Stimulated activated CD4-positive, alpha-beta T cell treated with anti-CD3 and anti-CD28 coated beads, Interleukin-4, amount 100 ng/mL, for 1 hour (primary cell): Measurements from ENCODE around the gene KCNK15.
A peak's percentile ranks its signal among the peaks of the same experiment; 100 is the strongest.

Experiments used
- DNase-seq: peaks from one replicate; pipeline ENCODE4 v3.0.0-alpha.2; 2020

The KCNK15 gene

DNA sequence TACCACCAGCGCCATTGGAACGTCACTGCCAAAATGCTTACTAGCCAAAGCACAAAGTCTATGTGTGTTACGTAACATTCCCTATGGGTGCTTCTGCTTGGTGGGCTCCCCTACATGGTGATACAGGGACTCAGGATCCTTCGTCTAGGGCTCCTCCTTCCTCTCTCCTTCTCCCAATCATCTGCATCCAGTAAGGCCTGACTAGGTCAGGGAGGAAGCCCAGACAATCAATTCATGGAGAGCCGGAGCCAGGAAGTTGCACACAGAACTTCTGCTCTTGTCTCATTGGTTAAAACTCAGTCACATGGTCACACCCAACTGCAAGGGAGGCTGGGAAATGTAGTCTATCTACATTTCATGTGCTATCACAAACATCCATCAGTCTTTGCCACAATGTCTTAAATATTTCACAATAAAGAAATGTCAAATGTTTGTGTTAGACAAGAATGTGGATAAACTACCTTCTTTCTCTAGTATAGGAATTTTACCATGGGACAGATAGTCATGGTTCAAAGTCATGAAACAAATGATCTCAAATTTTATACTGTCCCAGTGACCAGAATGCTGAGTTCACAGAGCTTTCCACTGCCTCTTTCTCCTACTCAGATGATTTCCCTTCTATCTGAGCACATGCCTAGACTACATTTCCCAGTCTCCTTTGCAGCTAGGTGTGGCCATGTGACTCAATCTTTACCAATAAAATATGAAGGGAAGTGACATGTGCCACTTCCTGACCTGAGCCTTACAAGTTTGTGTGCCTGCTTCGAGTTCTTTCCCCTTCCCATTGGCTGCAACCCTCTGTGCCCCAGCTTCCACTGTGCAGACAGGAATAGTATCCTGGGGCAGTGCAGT is 9.3 kb upstream of the KCNK15 start:
- no peak for DNase-seq

DNA sequence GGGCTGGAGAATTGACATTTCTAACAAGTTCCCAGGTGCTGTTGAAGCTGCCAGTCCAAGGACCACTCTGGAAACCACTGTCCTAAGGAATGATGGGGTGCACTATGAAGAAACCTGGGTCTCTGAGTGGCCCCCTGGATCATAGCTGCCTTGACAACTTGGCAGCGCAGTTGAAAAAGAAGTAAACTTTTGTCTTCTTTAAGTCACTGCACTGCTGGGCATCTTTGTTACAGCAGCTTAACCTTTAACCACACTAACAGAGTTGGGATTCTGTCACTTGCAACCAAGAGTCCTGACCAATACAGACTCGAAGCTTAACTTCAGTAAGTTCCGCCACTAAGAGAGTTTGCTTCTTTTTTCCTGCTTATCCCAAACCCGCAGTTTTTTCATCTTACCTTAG is 8.5 kb upstream of the KCNK15 start:
- no peak for DNase-seq

GRCh38 chr20:44738813-44739477 is 6.7 kb upstream of the KCNK15 start:
- DNase-seq = peak; percentile 23

DNA sequence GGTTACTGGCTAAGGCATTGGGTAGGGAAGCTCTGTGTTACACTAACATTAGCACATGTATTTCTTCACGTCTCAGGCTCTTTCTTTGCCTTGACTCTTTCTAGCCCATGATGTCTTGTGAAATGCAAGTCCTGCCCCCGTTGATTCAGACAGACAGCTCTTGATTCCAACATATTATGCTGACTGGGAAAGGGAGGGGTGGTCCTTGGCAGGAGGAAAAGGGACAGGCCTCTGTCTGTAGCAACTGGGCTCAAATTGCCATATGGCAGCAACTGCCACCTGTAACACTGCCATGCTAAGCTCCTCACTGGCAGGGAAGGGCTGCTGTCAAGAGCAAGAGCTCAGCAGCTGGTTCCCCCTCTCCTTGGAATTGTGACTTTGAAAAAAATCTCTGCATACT is 5.7 kb upstream of the KCNK15 start:
- no peak for DNase-seq

DNA sequence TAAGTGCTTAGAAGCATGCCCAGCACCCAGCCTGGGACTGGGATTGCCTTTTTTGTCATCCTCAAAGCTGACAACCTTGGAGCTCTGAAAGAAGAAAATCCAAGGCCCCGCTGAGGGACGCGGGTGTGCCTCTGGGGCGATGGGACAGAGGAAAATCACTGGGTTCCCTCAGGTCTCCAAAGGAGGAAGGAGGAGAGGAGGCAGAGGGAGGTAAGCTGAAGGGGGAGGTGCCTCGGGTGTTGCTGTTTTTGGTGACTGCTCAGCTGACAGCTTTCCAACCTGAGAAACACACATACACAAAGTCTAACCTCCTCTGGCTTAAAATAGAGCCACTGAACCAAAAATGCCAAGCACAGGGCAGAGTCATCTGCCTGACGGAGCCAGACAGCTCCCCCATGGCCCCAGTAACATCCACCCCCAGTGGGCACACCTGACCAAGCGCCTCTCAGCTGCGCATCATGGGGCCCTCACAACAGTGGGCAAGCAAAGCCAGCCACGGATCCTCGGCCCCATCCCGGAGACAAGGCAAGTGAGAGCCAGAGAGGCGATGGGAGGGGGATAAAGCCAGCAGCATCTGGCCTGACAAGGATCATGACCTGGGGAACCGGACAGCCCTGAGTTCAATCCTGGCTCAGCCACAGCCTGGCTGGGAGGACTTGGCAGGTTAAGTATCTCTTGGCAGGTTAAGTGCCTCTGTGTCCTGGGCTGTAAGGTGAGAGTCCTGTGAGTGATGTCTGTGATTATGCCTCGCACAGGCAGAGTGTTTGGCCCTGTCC is 3.2 kb upstream of the KCNK15 start:
- DNase-seq = no peak

DNA sequence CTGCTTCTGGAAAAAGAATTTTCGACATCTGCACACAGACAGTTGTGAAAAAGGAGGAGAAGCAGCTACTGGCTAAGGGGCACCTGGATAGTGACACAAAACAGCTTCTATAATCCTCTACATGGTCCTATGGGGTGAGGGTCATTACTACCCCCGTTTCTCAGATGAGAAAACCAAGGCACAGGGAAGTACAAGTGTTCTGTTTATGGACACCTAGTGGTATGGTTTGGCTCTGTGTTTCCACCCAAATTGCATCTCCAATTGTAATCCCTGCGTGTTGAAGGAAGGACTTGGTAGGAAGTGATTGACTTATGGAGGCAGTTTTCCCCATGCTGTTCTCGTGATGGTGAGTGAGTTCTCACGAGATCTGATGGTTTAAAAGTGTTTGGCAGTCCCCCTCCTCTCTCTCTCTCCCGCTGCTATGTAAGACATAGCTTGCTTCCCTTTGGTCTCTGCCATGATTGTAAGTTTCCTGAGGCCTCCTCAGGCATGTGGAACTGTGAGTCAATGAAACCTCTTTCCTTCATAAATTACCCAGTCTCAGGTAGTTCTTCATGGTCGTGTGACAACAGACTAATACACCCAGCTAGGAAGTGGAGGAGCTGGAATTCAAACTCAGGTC is 2.5 kb upstream of the KCNK15 start:
- no peak for DNase-seq

- no peak for DNase-seq
These were observed 1.6 kb upstream of the KCNK15 start for GRCh38 chr20:44743916-44744655.

- DNase-seq = no peak
These were observed 505 bp upstream of the KCNK15 start for GRCh38 chr20:44745122-44745597.

DNA sequence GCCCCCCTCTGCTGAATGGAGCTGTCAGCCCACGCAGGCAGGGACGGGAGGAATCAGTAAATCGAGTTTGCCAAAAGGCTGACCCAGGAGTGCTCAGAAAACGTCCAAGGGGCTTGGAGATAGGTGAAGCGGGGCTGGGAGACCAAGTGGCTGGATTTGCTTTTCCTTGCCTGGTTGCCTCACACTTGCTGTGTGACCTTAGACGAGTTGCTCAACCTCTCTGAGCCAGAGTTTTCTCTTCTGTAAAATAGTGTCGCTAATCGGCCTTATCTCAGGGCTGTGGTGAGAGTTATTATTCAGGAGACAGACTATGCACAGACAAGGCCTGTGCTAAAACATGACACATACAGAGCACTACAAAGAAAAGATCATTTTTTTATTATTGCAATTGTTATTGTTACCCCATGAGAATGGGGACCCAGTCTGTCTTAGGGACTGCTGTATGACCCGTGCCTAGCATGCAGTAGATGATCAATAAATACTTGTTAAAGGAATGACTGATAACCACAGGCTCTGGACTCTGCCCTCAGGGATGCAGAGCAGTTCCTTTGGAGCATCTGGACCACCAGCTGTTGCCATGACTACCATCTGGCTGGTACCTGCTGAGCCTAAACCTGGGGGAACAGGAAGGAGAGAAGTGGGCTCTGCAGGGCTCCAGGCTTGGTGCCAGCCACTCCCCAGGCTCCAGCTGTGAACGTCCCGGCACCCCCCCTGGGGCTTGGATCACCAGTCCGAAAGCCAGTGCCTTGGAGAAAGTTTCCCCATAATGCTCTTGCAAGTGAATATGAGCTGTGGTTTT is 901 bp downstream of the KCNK15 start:
- no peak for DNase-seq

DNA sequence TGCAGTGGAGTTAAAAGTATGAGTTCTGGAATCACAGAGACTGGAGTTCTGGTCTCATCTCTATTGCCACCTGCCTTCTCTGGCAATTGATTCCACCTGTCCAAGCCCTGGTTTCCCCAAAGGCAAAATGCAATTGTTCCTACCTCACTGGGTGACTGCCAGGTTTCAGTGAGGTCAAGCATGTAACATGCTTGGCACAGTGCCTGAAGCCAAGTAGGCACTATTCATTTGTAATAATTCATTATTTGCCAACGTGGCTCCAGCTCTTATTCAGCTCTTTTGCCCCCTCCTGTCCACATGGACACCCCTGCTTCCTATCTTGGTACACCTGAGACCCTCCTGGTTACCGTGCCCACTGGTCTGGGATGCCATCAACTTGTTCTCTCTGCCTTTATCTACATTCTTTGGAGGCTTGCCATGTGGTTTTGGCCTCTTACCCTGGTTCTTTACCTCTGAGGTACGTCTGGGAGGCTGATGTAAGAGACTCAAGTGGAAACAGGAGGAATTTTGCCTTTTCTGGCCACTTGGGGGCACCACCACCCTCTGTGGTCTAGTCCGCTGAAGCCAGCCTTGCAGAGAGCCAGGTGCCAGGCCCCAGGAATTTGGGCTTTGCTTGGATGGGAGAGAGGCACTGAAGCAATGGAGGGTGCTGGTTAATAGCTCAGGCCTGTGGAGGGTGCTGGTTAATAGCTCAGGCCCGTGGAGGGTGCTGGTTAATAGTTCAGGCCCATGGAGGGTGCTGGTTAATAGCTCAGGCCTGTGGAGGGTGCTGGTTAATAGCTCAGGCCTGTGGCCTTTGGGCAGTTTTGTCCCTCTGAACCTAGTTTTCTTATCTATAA is 1.7 kb downstream of the KCNK15 start:
- peak; percentile 68 for DNase-seq

DNA sequence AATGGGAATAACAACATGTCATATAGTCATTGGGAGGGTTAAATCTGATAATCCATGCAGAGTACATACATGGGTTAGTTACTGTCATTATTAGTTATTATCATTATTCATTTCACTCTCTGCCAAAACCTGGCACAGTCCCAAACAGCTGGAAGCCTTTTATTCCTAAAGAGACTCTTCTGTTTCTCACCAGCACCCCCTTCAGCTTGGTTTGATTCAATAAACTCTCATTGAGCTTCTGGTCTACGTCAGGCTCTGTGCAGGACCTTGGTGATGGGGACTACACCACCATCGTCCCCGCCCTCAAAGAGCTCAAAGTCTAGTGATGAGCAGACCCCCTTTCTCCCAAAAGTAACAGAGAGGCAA is 2.3 kb downstream of the KCNK15 start:
- no peak for DNase-seq

- DNase-seq = peak; percentile 17
These were observed 4.6 kb downstream of the KCNK15 start for GRCh38 chr20:44750081-44750805.

GRCh38 chr20:44752099-44752931 is 6.7 kb downstream of the KCNK15 start:
- no peak for DNase-seq

DNA sequence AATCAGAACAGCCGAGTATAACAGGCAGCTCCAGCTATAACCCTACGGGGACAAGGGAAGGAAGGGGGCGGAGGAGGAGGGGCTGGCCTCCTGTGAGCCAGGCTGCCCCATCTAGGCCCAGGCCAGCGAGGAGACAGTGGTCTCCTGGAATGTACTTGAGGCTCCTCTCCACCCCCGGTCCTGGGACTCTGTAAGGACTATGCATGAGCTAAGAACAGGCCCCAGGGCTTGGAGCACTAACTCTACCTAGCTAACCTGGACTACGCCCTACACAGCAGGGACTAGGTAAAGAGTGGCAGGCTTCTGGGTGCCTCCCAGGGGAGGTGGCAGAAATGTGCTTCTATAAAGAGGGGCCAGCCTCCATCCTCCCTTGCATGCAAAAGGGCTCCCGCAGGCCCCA is 8.9 kb downstream of the KCNK15 start:
- no peak for DNase-seq

DNA sequence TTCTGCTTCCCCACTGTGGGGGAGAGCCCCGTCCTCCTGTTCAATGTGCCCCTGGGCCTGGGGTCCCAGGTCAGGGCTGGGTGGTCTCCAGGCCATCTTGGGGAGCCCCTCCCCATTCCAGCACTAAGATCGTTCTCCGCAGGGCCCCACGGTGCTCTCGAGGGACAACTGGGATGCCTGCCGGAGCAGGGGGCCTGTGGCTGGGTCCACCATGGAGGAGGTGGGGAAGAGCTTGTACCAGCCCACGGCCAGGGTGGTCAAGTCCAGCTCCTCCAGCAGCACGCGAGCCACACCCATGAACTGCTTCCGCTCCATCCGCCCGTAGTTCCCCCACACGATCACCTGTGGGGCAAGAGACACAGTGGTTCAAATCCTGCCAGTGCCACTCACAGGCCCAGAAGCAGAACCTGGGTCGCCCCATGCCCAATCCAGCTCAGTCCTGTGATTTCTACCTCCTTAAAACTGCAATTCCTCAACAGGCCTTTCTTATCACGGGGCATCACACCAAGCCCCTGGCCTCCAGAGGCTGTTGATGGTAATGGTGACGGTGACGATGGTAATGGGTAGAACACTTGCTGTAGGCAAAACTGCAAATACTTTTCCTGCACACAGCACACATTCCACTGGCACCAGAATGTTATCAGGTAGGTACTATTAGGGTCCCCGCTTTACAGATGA is 10.5 kb downstream of the KCNK15 start:
- DNase-seq = no peak

- no peak for DNase-seq
These were observed 11.3 kb downstream of the KCNK15 start for GRCh38 chr20:44756956-44757355.

- no peak for DNase-seq
These were observed 12.8 kb downstream of the KCNK15 start for GRCh38 chr20:44758247-44759101.
